Measurements from ENCODE around the gene KCND3. TPM values are rescaled to one million over a fixed set of nuclear protein-coding genes. Genes with fewer than 3 reads are reported as not detected.

Gene KCND3
- total and polyA plus RNA-seq, 2 of the 4 experiments (the other 2 are of a cell fraction), result under 0.01 to 0.03 TPM

DNA sequence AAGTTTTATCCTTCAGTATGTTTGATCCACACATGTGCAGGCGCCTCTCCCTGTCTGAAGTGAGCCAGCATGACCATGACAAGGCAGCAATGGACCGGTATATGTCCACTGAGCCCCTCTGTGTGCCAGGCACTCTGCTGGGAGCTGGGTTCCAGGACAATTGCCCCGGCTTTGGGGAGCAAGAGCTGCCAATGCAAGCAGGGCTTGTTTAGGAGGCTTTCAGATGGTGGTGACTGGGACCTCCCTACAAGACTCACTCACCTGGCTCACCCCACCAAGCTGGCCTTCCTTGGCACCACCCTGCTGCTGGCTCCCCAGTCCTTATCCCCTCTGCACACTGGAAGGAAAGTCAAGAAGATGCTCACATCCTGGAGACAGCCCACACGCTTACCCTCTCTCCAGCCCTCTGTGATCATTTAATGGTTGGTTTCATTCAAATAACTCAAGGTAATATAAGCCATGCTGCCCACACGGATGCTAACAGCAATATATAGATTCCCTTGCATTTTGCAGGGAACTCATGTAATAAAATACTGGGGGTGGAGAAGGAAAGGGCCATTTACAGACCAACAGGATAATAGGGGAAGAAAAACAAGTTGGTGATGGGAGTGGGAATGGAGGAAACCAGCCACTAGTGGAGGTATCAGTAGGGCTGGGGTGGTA, 23.6 kb downstream of the KCND3 start:
- no peak overlapping the region for H3K4me3 ChIP-seq (ENCODE audit: insufficient read depth, low read depth, low read length)
- H4K20me1 ChIP-seq (ENCODE audit: insufficient read depth, low read length), result no peaks in the 10 kb centered on the region
- no peak overlapping the region for H2BK120ac ChIP-seq (ENCODE audit: low read depth, low read length)
- H2BK20ac ChIP-seq (ENCODE audit: low read depth, low read length), result no peak overlapping the region
- H3K18ac ChIP-seq (ENCODE audit: low read depth, low read length), result no peak overlapping the region
- no peak overlapping the region for H3K23ac ChIP-seq (ENCODE audit: low read depth, low read length)
- no peaks in the 10 kb centered on the region for H3K9me3 ChIP-seq (ENCODE audit: control insufficient read depth, insufficient read depth, low read length)
- TF ChIP-seq BHLHE40 (IDR thresholded peaks at IDR 0.05; ENCODE audit: low read depth, low read length) (no peak), POLR2A (IDR thresholded peaks at IDR 0.05; ENCODE audit: low read depth, low read length) (no peak), CHD1 (IDR thresholded peaks at IDR 0.05; ENCODE audit: low read depth, low read length) (no peak), NFE2L2 (IDR thresholded peaks at IDR 0.05; ENCODE audit: low read depth, low read length) (no peak), SMC3 (IDR thresholded peaks at IDR 0.05; ENCODE audit: low read depth, low read length) (no peak), RAD21 (IDR thresholded peaks at IDR 0.05; ENCODE audit: low read length) (no peak), MXI1 (IDR thresholded peaks at IDR 0.05; ENCODE audit: borderline replicate concordance, low read depth, low read length) (no peak), RFX5 (IDR thresholded peaks at IDR 0.05; ENCODE audit: low read depth, low read length) (no peak), RCOR1 (IDR thresholded peaks at IDR 0.05; ENCODE audit: insufficient replicate concordance, low read length) (no peak), MAFK (IDR thresholded peaks at IDR 0.05; ENCODE audit: low read depth, low read length) (no peak), CEBPB (IDR thresholded peaks at IDR 0.05; ENCODE audit: low read depth, low read length) (no peak), MAZ (IDR thresholded peaks at IDR 0.05; ENCODE audit: borderline replicate concordance, low read depth, low read length) (no peak), FOS (IDR thresholded peaks at IDR 0.05; ENCODE audit: low read depth, low read length) (no peak)
- TF ChIP-seq, protein P1, sequence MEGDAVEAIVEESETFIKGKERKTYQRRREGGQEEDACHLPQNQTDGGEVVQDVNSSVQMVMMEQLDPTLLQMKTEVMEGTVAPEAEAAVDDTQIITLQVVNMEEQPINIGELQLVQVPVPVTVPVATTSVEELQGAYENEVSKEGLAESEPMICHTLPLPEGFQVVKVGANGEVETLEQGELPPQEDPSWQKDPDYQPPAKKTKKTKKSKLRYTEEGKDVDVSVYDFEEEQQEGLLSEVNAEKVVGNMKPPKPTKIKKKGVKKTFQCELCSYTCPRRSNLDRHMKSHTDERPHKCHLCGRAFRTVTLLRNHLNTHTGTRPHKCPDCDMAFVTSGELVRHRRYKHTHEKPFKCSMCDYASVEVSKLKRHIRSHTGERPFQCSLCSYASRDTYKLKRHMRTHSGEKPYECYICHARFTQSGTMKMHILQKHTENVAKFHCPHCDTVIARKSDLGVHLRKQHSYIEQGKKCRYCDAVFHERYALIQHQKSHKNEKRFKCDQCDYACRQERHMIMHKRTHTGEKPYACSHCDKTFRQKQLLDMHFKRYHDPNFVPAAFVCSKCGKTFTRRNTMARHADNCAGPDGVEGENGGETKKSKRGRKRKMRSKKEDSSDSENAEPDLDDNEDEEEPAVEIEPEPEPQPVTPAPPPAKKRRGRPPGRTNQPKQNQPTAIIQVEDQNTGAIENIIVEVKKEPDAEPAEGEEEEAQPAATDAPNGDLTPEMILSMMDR (conservative IDR thresholded peaks at IDR 0.05; ENCODE audit: low read depth, low read length), result no peak
- TF ChIP-seq, protein P2, sequence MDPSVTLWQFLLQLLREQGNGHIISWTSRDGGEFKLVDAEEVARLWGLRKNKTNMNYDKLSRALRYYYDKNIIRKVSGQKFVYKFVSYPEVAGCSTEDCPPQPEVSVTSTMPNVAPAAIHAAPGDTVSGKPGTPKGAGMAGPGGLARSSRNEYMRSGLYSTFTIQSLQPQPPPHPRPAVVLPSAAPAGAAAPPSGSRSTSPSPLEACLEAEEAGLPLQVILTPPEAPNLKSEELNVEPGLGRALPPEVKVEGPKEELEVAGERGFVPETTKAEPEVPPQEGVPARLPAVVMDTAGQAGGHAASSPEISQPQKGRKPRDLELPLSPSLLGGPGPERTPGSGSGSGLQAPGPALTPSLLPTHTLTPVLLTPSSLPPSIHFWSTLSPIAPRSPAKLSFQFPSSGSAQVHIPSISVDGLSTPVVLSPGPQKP (IDR thresholded peaks at IDR 0.05; ENCODE audit: borderline replicate concordance, low read depth, low read length), result no peak
- TF ChIP-seq, protein P3, sequence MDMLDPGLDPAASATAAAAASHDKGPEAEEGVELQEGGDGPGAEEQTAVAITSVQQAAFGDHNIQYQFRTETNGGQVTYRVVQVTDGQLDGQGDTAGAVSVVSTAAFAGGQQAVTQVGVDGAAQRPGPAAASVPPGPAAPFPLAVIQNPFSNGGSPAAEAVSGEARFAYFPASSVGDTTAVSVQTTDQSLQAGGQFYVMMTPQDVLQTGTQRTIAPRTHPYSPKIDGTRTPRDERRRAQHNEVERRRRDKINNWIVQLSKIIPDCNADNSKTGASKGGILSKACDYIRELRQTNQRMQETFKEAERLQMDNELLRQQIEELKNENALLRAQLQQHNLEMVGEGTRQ (IDR thresholded peaks at IDR 0.05; ENCODE audit: low read depth, low read length), result no peak
- no peak overlapping the region for H2AFZ ChIP-seq (replicated peaks; ENCODE audit: low read length, poor library complexity)
- H2BK15ac ChIP-seq (ENCODE audit: low read depth, low read length), result no peak overlapping the region
- no peaks in the 10 kb centered on the region for H3K79me1 ChIP-seq (ENCODE audit: low read depth in 1 of 2, low read length in 2 of 2)
- no peak overlapping the region for H4K5ac ChIP-seq (ENCODE audit: low read depth, low read length)
- H3K27me3 ChIP-seq (ENCODE audit: control insufficient read depth, insufficient read depth, low read length), result no peaks in the 10 kb centered on the region; the same call in 1 of the 2 replicates
- H3K56ac ChIP-seq (ENCODE audit: extremely low read depth, insufficient read depth, low read length), result no peak overlapping the region
- no peak overlapping the region for H2BK5ac ChIP-seq (ENCODE audit: low read depth, low read length, poor library complexity, severe bottlenecking)
- dilution Hi-C loops (cut with HindIII; ENCODE audit: low sequenced_read_pairs, unreplicated experiment) (no loop called here), intact Hi-C loops (cut with micrococcal nuclease) (no loop called here), in situ Hi-C loops (cut with MboI; ENCODE audit: low sequenced_read_pairs) (no loop called here)
- CTCF ChIA-PET, result no interaction called here
- H3K14ac ChIP-seq (replicated peaks; ENCODE audit: low read depth, low read length), result no peak overlapping the region
- H2AK9ac ChIP-seq (replicated peaks; ENCODE audit: low read depth, low read length, poor library complexity), result no peak overlapping the region
- H3K9ac ChIP-seq (ENCODE audit: low read depth, low read length), result no peak overlapping the region
- ATAC-seq (ENCODE audit: low read depth) (no peak), DNase-seq (no peak)
- no peaks in the 10 kb centered on the region for H3K9me1 ChIP-seq (ENCODE audit: insufficient read depth, low read length)
- WGBS, 2 experiments (ENCODE audit: extremely low coverage in 2 of 2, insufficient read length in 1 of 2), result no CpG with 5 or more reads among the region's 5 CpGs
- no peak overlapping the region for H3K27ac ChIP-seq (ENCODE audit: insufficient read depth, low read length)
- no peak overlapping the region for H3K4ac ChIP-seq (ENCODE audit: low read depth, low read length)
- no peaks in the 10 kb centered on the region for H3K4me1 ChIP-seq (ENCODE audit: control insufficient read depth, insufficient read depth, low read length)
- BruUV-seq (replicated peaks), result no TSS peak
- H3K4me2 ChIP-seq (ENCODE audit: low read depth, low read length), result no peak overlapping the region
- no peak overlapping the region for H4K8ac ChIP-seq (ENCODE audit: low read depth in 2 of 2, low read length in 2 of 2)
- no peak overlapping the region for H4K91ac ChIP-seq (ENCODE audit: insufficient read depth, low read depth, low read length)
- POLR2A ChIA-PET (ENCODE audit: unreplicated experiment), result no interaction called here
- H2AK5ac ChIP-seq (ENCODE audit: low read depth, low read length), result no peak overlapping the region
- H3K36me3 ChIP-seq (ENCODE audit: control insufficient read depth, insufficient read depth, low read length), result no peaks in the 10 kb centered on the region

Measured in IMR-90 (cell line).